H1 (cell line): ENCODE results near the gene RHOT1. TPM values are rescaled to one million over a fixed set of nuclear protein-coding genes. Genes with fewer than 3 reads are reported as not detected.

Experiments
- CTCF ChIA-PET: fragments of 300-600 bp; sonication (Branson Sonifier 250); formaldehyde crosslinking; loops from one replicate; lab custom pipeline; 2021; ENCODE audit not compliant: partially characterized antibody; lab: Charles Lee
- POLR2A ChIA-PET: fragments of 300-600 bp; sonication (Branson Sonifier 250); formaldehyde crosslinking; loops from one replicate; lab custom pipeline; 2021; ENCODE audit warnings: inconsistent platforms; ENCODE audit not compliant: partially characterized antibody; lab: Charles Lee
- DNase-seq, 2 experiments: peaks; one replicate each; pipeline versions ENCODE4 v3.0.0 to v3.0.0-alpha.2; 2010 to 2022; ENCODE audit warnings: low spot score in 2 of 2, low read depth in 1 of 2, mixed read lengths in 1 of 2
- FAIRE-seq: peaks from 2 replicates; lab custom pipeline; 2011; peaks lifted over from hg19 to GRCh38; lab: Jason Lieb, UNC
- H2AFZ ChIP-seq: 2 replicates; pipeline ENCODE4 v1.8.1; 2012; ENCODE audit warnings: low read length, inconsistent platforms
- H2AK5ac ChIP-seq: 2 replicates; pipeline ENCODE4 v1.6.1; 2013; ENCODE audit warnings: low read depth, low read length
- H2BK120ac ChIP-seq: replicated peaks from 2 replicates; pipeline ENCODE3; 2013; ENCODE audit warnings: low read depth, low read length, inconsistent platforms
- H2BK12ac ChIP-seq: 2 replicates; pipeline ENCODE4 v1.6.1; 2013; ENCODE audit warnings: low read depth, low read length
- H2BK15ac ChIP-seq: 2 replicates; pipeline ENCODE4 v1.6.1; 2013; ENCODE audit warnings: low read length
- H2BK20ac ChIP-seq: 2 replicates; pipeline ENCODE4 v1.6.1; 2013; ENCODE audit warnings: low read length
- H2BK5ac ChIP-seq: 2 replicates; pipeline ENCODE4 v1.6.1; 2013; ENCODE audit warnings: low read depth, low read length
- H3K14ac ChIP-seq: 2 replicates; pipeline ENCODE4 v1.6.1; 2013; ENCODE audit warnings: inconsistent platforms; ENCODE audit not compliant: insufficient read length
- H3K18ac ChIP-seq: 2 replicates; pipeline ENCODE4 v1.6.1; 2013; ENCODE audit warnings: low read length; ENCODE audit errors: extremely low read depth
- H3K23ac ChIP-seq: 2 replicates; pipeline ENCODE4 v1.6.1; 2013; ENCODE audit warnings: inconsistent platforms; ENCODE audit not compliant: insufficient read length
- H3K23me2 ChIP-seq: 2 replicates; pipeline ENCODE4 v1.6.1; 2013; ENCODE audit warnings: low read depth, low read length
- H3K27ac ChIP-seq: 2 replicates; pipeline ENCODE4 v1.6.1; 2011; ENCODE audit warnings: low read depth, low read length, inconsistent platforms
- H3K27me3 ChIP-seq, 4 experiments: replicated peaks in 1 of 4; 1 replicate in 1 of 4; 2 replicates in 3 of 4; pipeline versions ENCODE4 v1.6.1 to v1.8.1; 2011 to 2013; ENCODE audit warnings: low read length in 3 of 4, mild to moderate bottlenecking in 3 of 4, inconsistent platforms in 2 of 4, mixed read lengths in 2 of 4, moderate library complexity in 1 of 4; ENCODE audit not compliant: control insufficient read depth in 3 of 4, insufficient read depth in 3 of 4; ENCODE audit errors: extremely low read depth in 1 of 4
- H3K36me3 ChIP-seq, 4 experiments: 2 replicates each; pipeline versions ENCODE4 v1.6.1 to v1.8.1; 2011 to 2013; ENCODE audit warnings: mild to moderate bottlenecking in 4 of 4, low read length in 3 of 4, moderate library complexity in 2 of 4, control low read depth in 1 of 4, inconsistent platforms in 1 of 4; ENCODE audit not compliant: insufficient read depth in 4 of 4, control insufficient read depth in 2 of 4
- H3K4ac ChIP-seq: replicated peaks from 2 replicates; pipeline ENCODE3; 2013; ENCODE audit warnings: low read length, low read depth, mixed read lengths, inconsistent platforms; ENCODE audit not compliant: insufficient read length
- H3K4me1 ChIP-seq, 4 experiments: replicated peaks in 1 of 4; 1 replicate in 1 of 4; 2 replicates in 3 of 4; pipeline versions ENCODE4 v1.6.1 to v1.8.1; 2011 to 2013; ENCODE audit warnings: low read length in 3 of 4, inconsistent platforms in 2 of 4, mixed read lengths in 1 of 4; ENCODE audit not compliant: insufficient read depth in 4 of 4, control insufficient read depth in 3 of 4
- H3K4me2 ChIP-seq, 2 experiments: 2 replicates each; pipeline versions ENCODE4 v1.6.1 to v1.8.1; 2011 to 2013; ENCODE audit warnings: low read depth in 2 of 2, low read length in 2 of 2, control low read depth in 1 of 2, inconsistent platforms in 1 of 2, mild to moderate bottlenecking in 1 of 2; ENCODE audit not compliant: insufficient read depth in 1 of 2
- H3K4me3 ChIP-seq, 4 experiments: fragments of 200-600, 300-600 bp in 1 of 4; sonication (generic), shearing (Covaris generic), sonication (Bioruptor Twin) in 1 of 4; 2 replicates each; pipeline versions ENCODE4 v1.5.1 to v1.8.1; 2011 to 2016; ENCODE audit warnings: low read length in 4 of 4, low read depth in 3 of 4, control low read depth in 2 of 4, inconsistent platforms in 2 of 4, mild to moderate bottlenecking in 2 of 4, mixed read lengths in 1 of 4, moderate library complexity in 1 of 4; ENCODE audit not compliant: insufficient read depth in 2 of 4; ENCODE audit errors: extremely low read depth in 1 of 4
- H3K56ac ChIP-seq: replicated peaks from 2 replicates; pipeline ENCODE3; 2013; ENCODE audit warnings: low read depth, mild to moderate bottlenecking, mixed read lengths, low read length, inconsistent platforms; ENCODE audit not compliant: insufficient read length
- H3K79me1 ChIP-seq: 2 replicates; pipeline ENCODE4 v1.6.1; 2013; ENCODE audit warnings: low read depth, low read length, control low read depth
- H3K79me2 ChIP-seq, 2 experiments: 2 replicates each; pipeline versions ENCODE4 v1.6.1 to v1.8.1; 2012 to 2013; ENCODE audit warnings: low read length in 2 of 2, mild to moderate bottlenecking in 2 of 2, inconsistent platforms in 1 of 2; ENCODE audit not compliant: insufficient read depth in 2 of 2, control insufficient read depth in 1 of 2
- H3K9ac ChIP-seq, 4 experiments: replicated peaks in 1 of 4; 1 replicate in 1 of 4; 2 replicates in 3 of 4; pipeline versions ENCODE4 v1.6.1 to v1.8.1; 2011 to 2013; ENCODE audit warnings: low read depth in 3 of 4, low read length in 3 of 4, control low read depth in 2 of 4, mild to moderate bottlenecking in 2 of 4, moderate library complexity in 2 of 4, inconsistent platforms in 1 of 4; ENCODE audit errors: extremely low read depth in 1 of 4
- H3K9me3 ChIP-seq, 2 experiments: 2 replicates each; pipeline versions ENCODE4 v1.6.1 to v1.8.1; 2012 to 2013; ENCODE audit warnings: mild to moderate bottlenecking in 2 of 2, moderate library complexity in 2 of 2, control low read depth in 1 of 2, inconsistent platforms in 1 of 2, low read depth in 1 of 2, low read length in 1 of 2, mixed read lengths in 1 of 2; ENCODE audit not compliant: insufficient read depth in 2 of 2
- H4K20me1 ChIP-seq, 2 experiments: replicated peaks in 1 of 2; 2 replicates each; pipeline versions ENCODE3 to v1.8.1; 2011 to 2013; ENCODE audit warnings: inconsistent platforms in 2 of 2, low read length in 2 of 2, mild to moderate bottlenecking in 1 of 2; ENCODE audit not compliant: insufficient read depth in 2 of 2, control insufficient read depth in 1 of 2
- H4K5ac ChIP-seq: 2 replicates; pipeline ENCODE4 v1.6.1; 2013; ENCODE audit warnings: low read length, low read depth, mixed read lengths, inconsistent platforms; ENCODE audit not compliant: insufficient read length
- H4K8ac ChIP-seq: 2 replicates; pipeline ENCODE4 v1.8.0; 2013; ENCODE audit warnings: mild to moderate bottlenecking, moderate library complexity, low read length, inconsistent platforms; ENCODE audit not compliant: insufficient read depth; ENCODE audit errors: extremely low read depth
- H4K91ac ChIP-seq: replicated peaks from 2 replicates; pipeline ENCODE3; 2013; ENCODE audit warnings: low read length, mixed read lengths, inconsistent platforms; ENCODE audit not compliant: insufficient read length
- CHD1 ChIP-seq: IDR thresholded peaks from 2 replicates; pipeline ENCODE4 v1.6.1; 2012; ENCODE audit warnings: low read depth, low read length, improper control_type of control experiment
- EP300 ChIP-seq, 2 experiments: IDR thresholded peaks; 1 replicate in 1 of 2; 2 replicates in 1 of 2; pipeline ENCODE4 v1.6.1; 2011 to 2012; ENCODE audit warnings: low read depth in 2 of 2, low read length in 2 of 2, mild to moderate bottlenecking in 2 of 2, borderline replicate concordance in 1 of 2, inconsistent platforms in 1 of 2, moderate library complexity in 1 of 2
- JUN ChIP-seq: IDR thresholded peaks from 2 replicates; pipeline ENCODE4 v1.6.1; 2011; ENCODE audit warnings: low read depth, mild to moderate bottlenecking, improper control_type of control experiment, low read length
- JUND ChIP-seq: IDR thresholded peaks from 2 replicates; pipeline ENCODE4 v1.6.1; 2011; ENCODE audit warnings: mild to moderate bottlenecking, improper control_type of control experiment, low read length
- POLR2AphosphoS5 ChIP-seq: IDR thresholded peaks from 2 replicates; pipeline ENCODE4 v1.6.1; 2011; ENCODE audit warnings: low read depth, low read length
- SP2 ChIP-seq: IDR thresholded peaks from 2 replicates; pipeline ENCODE4 v1.6.1; 2012; ENCODE audit warnings: mild to moderate bottlenecking, low read length, inconsistent platforms
- TCF12 ChIP-seq: IDR thresholded peaks from 2 replicates; pipeline ENCODE4 v1.6.1; 2011; ENCODE audit warnings: low read depth, mild to moderate bottlenecking, low read length
- WGBS, 2 experiments: shearing (Covaris generic) in 1 of 2; methylation state at CpG; one replicate each; pipeline versions ENCODE4 v1.1.6 to v1.1.7; 2013 to 2015; ENCODE audit warnings: low lambda C conversion rate in 2 of 2, mixed read lengths in 2 of 2, inconsistent platforms in 1 of 2, low coverage in 1 of 2, missing lambda C conversion rate in 1 of 2; ENCODE audit not compliant: insufficient replicate concordance in 2 of 2, insufficient coverage in 1 of 2, insufficient read length in 1 of 2; ENCODE audit errors: extremely low coverage in 1 of 2, missing lambda C conversion rate in 1 of 2; 5-methylcytosine and 5-hydroxymethylcytosine counted together
- polyA plus RNA-seq, 7 experiments: library from polyadenylated mRNA; depleted of rRNA in 3 of 7; stranded (reverse) in 5 of 7; unstranded in 2 of 7; fragments of >200 nt in 5 of 7; fragments of 200-250 nt in 2 of 7; gene quantifications; 1 replicate in 5 of 7; 2 replicates in 1 of 7; 4 replicates in 1 of 7; pipeline versions ENCODE4 v1.2.1 to v1.2.3, GENCODE V29; 2011 to 2013; ENCODE audit warnings: missing spikeins in 2 of 7, mixed read lengths in 2 of 7
- total RNA-seq: library from RNA; stranded (reverse); fragmentation: NEBNext Ultra II Directional; extraction: Animal tissue kit (Norgen Biotek cat#: 25700); gene quantifications from 2 replicates; pipeline ENCODE4 v1.2.1, GENCODE V29; 2021

Gene RHOT1
- total and polyA plus RNA-seq, 2 of the 8 experiments (the other 6 are each of a cell fraction or from before 2014, with no cell fraction given), result 34.2 to 38.2 TPM

DNA sequence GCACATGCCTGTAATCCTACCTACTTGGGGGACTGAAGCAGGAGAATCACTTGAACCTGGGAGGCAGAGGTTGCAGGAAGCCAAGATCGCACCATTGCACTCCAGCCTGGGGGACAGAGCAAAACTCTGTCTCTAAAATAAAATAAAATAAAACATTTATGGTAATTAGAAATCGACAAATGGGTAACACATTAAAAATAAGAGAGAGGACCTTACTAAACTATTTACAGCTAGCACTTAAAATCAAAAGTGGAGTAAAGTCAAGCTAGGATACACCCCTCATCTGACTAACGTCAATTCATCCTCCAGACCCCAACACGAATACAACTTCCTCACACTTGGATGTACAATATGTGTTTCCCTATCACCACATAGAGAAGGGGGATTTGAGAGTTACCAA lies 27.8 kb upstream of the RHOT1 start:
- TF ChIP-seq JUND (peak; percentile 79), POLR2AphosphoS5 (no peak), EP300 (IDR thresholded peaks at IDR 0.05; ENCODE audit: borderline replicate concordance in 1 of 2, low read depth in 2 of 2, low read length in 2 of 2) (peak in 1 of 2 experiments; percentile 72; a peak in 1 of 3 replicates), TCF12 (no peak), CHD1 (peak; percentile 82), SP2 (no peak), JUN (no peak)
- TF ChIP-seq, all 59 proteins: peak for 3
- Histone ChIP-seq H3K23ac (no peak overlapping the region), H3K27me3 (no peaks in the 10 kb centered on the region), H4K8ac (no peak overlapping the region), H3K4ac (no peak overlapping the region), H4K20me1 (peaks cover 0 to 1% of the 10 kb centered on the region in 2 experiments), H2AK5ac (no peak overlapping the region), H2AFZ (no peak overlapping the region), H3K79me2 (no peaks in the 10 kb centered on the region), H3K36me3 (no peaks in the 10 kb centered on the region), H3K9ac (no peak overlapping the region), H3K27ac (no peak overlapping the region), H2BK20ac (no peak overlapping the region), H3K79me1 (no peaks in the 10 kb centered on the region), H3K4me2 (no peak overlapping the region), H3K56ac (no peak overlapping the region), H2BK5ac (no peak overlapping the region), H3K4me3 (no peak overlapping the region), H4K91ac (no peak overlapping the region), H2BK15ac (no peak overlapping the region), H3K4me1 (peaks cover 0 to 4% (median 1%) of the 10 kb centered on the region in 4 experiments; a peak in 3 of 7 replicates), H3K18ac (no peak overlapping the region), H4K5ac (no peak overlapping the region), H3K23me2 (no peaks in the 10 kb centered on the region), H2BK120ac (no peak overlapping the region), H3K9me3 (no peaks in the 10 kb centered on the region), H3K14ac (no peak overlapping the region), H2BK12ac (no peak overlapping the region)
- DNase-seq (no peak), FAIRE-seq (no peak)
- WGBS, 2 experiments, result 75% methylated on average over 4 of the region's 4 CpGs; no CpG with 5 or more reads in 1 of the 2 experiments
- ChIA-PET CTCF (interaction anchor here (0.6 to 1.8 kb wide), 2 partner anchors 11 to 561 kb away, joined by 3 to 7 read pairs; no protein-coding TSS in a partner anchor), POLR2A (interaction anchor here (1.6 kb wide), 1 partner anchor 11 kb away, joined by 6 read pairs; no protein-coding TSS in a partner anchor)
